HepG2 (cell line): ENCODE results near the gene THEMIS. TPM values are rescaled to one million over a fixed set of nuclear protein-coding genes. Genes with fewer than 3 reads are reported as not detected.
A peak's percentile ranks its signal among the peaks of the same experiment; 100 is the strongest.

ENCODE experiments used
- ATAC-seq: fragments of 200-7000 bp; cut with Tn5 transposase; 3 replicates; pipeline ENCODE4 v1.9.1; 2020; ENCODE audit warnings: mild to moderate bottlenecking, moderate library complexity
- BruUV-seq: library from RNA; stranded (reverse); fragments of 400-500 nt; replicated peaks from 2 replicates; lab custom pipeline; 2021; lab: Mats Ljungman, UMichigan
- CTCF ChIA-PET: fragments of 300-600 bp; formaldehyde crosslinking; extraction: SDS; loops from one replicate; lab custom pipeline; 2021; ENCODE audit warnings: low total read pairs, inconsistent platforms, low intra/inter-chr PET ratio; lab: Yijun Ruan, JAX
- POLR2A ChIA-PET: fragments of 350-600 bp; sonication (Branson Sonifier 250); formaldehyde crosslinking; loops from one replicate; lab custom pipeline; 2020; ENCODE audit warnings: antibody characterized with exemption, inconsistent platforms; lab: Yijun Ruan, JAX
- DNase-seq: peaks from one replicate; pipeline ENCODE4 v3.0.0-alpha.2; 2015; ENCODE audit warnings: low spot score
- FAIRE-seq: peaks from 3 replicates; lab custom pipeline; 2011; peaks lifted over from hg19 to GRCh38; lab: Jason Lieb, UNC
- H2AFZ ChIP-seq: one replicate; pipeline ENCODE4 v1.6.1; 2011; ENCODE audit warnings: low read length, inconsistent platforms
- H3K27ac ChIP-seq: fragments of 300-600 bp; 3 replicates; pipeline ENCODE4 v1.8.0; 2011; ENCODE audit warnings: mixed run types, mild to moderate bottlenecking, mixed read lengths, low read length, inconsistent platforms; ENCODE audit not compliant: insufficient read depth; ENCODE audit errors: extremely low read length
- H3K27me3 ChIP-seq, 2 experiments: fragments of 200-600 bp in 1 of 2; 2 replicates in 1 of 2; 3 replicates in 1 of 2; pipeline versions ENCODE4 v1.6.0 to v1.8.0; 2011; ENCODE audit warnings: low read length in 2 of 2, mild to moderate bottlenecking in 2 of 2, moderate library complexity in 2 of 2, inconsistent platforms in 1 of 2; ENCODE audit not compliant: insufficient read depth in 2 of 2, control insufficient read depth in 1 of 2
- H3K36me3 ChIP-seq, 2 experiments: fragments of 200-600 bp in 1 of 2; replicated peaks in 1 of 2; 2 replicates in 1 of 2; 3 replicates in 1 of 2; pipeline versions ENCODE4 v1.5.1 to v1.8.0; 2011; ENCODE audit warnings: low read length in 2 of 2, inconsistent platforms in 1 of 2; ENCODE audit not compliant: insufficient read depth in 2 of 2, control insufficient read depth in 1 of 2
- H3K4me1 ChIP-seq: 2 replicates; pipeline ENCODE4 v1.5.1; 2012; ENCODE audit warnings: low read length, inconsistent platforms; ENCODE audit not compliant: insufficient read depth
- H3K4me2 ChIP-seq: 2 replicates; pipeline ENCODE4 v1.6.0; 2011; ENCODE audit warnings: low read depth, low read length, inconsistent platforms
- H3K4me3 ChIP-seq, 3 experiments: fragments of 200-600 bp in 1 of 3; sonication (generic), shearing (Covaris generic) in 1 of 3; replicated peaks in 1 of 3; 2 replicates each; pipeline ENCODE4 v1.5.1; 2011 to 2016; ENCODE audit warnings: low read length in 3 of 3, inconsistent platforms in 2 of 3, low read depth in 2 of 3, mild to moderate bottlenecking in 2 of 3, control low read depth in 1 of 3, mixed read lengths in 1 of 3; ENCODE audit not compliant: insufficient read depth in 1 of 3
- H3K79me2 ChIP-seq: one replicate; pipeline ENCODE4 v1.6.1; 2011; ENCODE audit warnings: low read length, inconsistent platforms; ENCODE audit not compliant: insufficient read depth
- H3K9ac ChIP-seq: 2 replicates; pipeline ENCODE4 v1.6.0; 2011; ENCODE audit warnings: mild to moderate bottlenecking, low read depth, low read length, inconsistent platforms; ENCODE audit not compliant: insufficient read depth
- H3K9me3 ChIP-seq: 2 replicates; pipeline ENCODE4 v1.5.1; 2012; ENCODE audit warnings: mild to moderate bottlenecking, low read length
- H4K20me1 ChIP-seq: 2 replicates; pipeline ENCODE4 v1.6.0; 2011; ENCODE audit warnings: inconsistent platforms, mild to moderate bottlenecking, low read length, moderate library complexity; ENCODE audit not compliant: insufficient read depth
- CEBPB ChIP-seq: IDR thresholded peaks from 2 replicates; pipeline ENCODE4 v1.6.1; 2011; ENCODE audit warnings: low read depth, low read length, improper control_type of control experiment, borderline replicate concordance
- DMAP1 ChIP-seq: IDR thresholded peaks from 2 replicates; pipeline ENCODE4 v1.6.1; 2016
- ELF3 ChIP-seq: IDR thresholded peaks from 2 replicates; pipeline ENCODE4 v1.6.1; 2016; ENCODE audit warnings: missing genetic modification reagents, missing compliant biosample characterization
- HCFC1 ChIP-seq: fragments of 150-350 bp; IDR thresholded peaks from 2 replicates; pipeline ENCODE4 v1.6.1; 2014; ENCODE audit warnings: low read depth, low read length
- HDAC6 ChIP-seq: fragments of 200-600 bp; sonication (generic); IDR thresholded peaks from 2 replicates; pipeline ENCODE4 v1.7.0; 2017; ENCODE audit warnings: mild to moderate bottlenecking, antibody characterized with exemption, low read length, low read depth
- IKZF4 ChIP-seq: sonication (generic); formaldehyde crosslinking; IDR thresholded peaks from 2 replicates; pipeline ENCODE4 v1.5.1; 2020; ENCODE audit warnings: borderline replicate concordance, mild to moderate bottlenecking, low read depth, missing genetic modification reagents; ENCODE audit errors: not compliant biosample characterization
- KAT8 ChIP-seq: IDR thresholded peaks from 2 replicates; pipeline ENCODE4 v1.6.1; 2016; ENCODE audit warnings: missing genetic modification reagents, missing compliant biosample characterization
- KDM4B ChIP-seq: sonication (generic); formaldehyde crosslinking; IDR thresholded peaks from 2 replicates; pipeline ENCODE4 v1.4.0; 2020; ENCODE audit warnings: missing genetic modification reagents
- MBD4 ChIP-seq: IDR thresholded peaks from 2 replicates; pipeline ENCODE4 v1.6.1; 2012; ENCODE audit warnings: low read length, inconsistent platforms, borderline replicate concordance
- NFRKB ChIP-seq: fragments of 450-650 bp; IDR thresholded peaks from 2 replicates; pipeline ENCODE4 v1.6.1; 2017
- PRDM4 ChIP-seq: sonication (generic); formaldehyde crosslinking; IDR thresholded peaks from 2 replicates; pipeline ENCODE4 v1.9.0; 2021; ENCODE audit warnings: missing genetic modification reagents, borderline replicate concordance
- SRY ChIP-seq: sonication (generic); formaldehyde crosslinking; IDR thresholded peaks from 2 replicates; pipeline ENCODE4 v1.8.0; 2022; ENCODE audit warnings: mild to moderate bottlenecking, missing genetic modification reagents
- TCF12 ChIP-seq, 2 experiments: fragments of 450-650 bp in 1 of 2; sonication (generic) in 1 of 2; formaldehyde crosslinking in 1 of 2; IDR thresholded peaks; 2 replicates each; pipeline versions ENCODE4 v1.6.1 to v1.8.0; 2017 to 2022; ENCODE audit warnings: antibody characterized with exemption in 1 of 2, mild to moderate bottlenecking in 1 of 2, missing genetic modification reagents in 1 of 2, moderate library complexity in 1 of 2
- ZBTB39 ChIP-seq: sonication (generic); formaldehyde crosslinking; IDR thresholded peaks from 2 replicates; pipeline ENCODE4 v1.5.0; 2020; ENCODE audit warnings: missing genetic modification reagents
- ZEB1 ChIP-seq: IDR thresholded peaks from 2 replicates; pipeline ENCODE4 v1.6.1; 2012; ENCODE audit warnings: mild to moderate bottlenecking, low read depth, inconsistent platforms; ENCODE audit not compliant: insufficient replicate concordance
- ZIK1 ChIP-seq: sonication (generic); formaldehyde crosslinking; IDR thresholded peaks from 2 replicates; pipeline ENCODE4 v1.5.0; 2020; ENCODE audit warnings: mild to moderate bottlenecking, low read depth, missing genetic modification reagents, borderline replicate concordance
- ZMYM4 ChIP-seq: sonication (generic); formaldehyde crosslinking; IDR thresholded peaks from 2 replicates; pipeline ENCODE4 v1.8.1; 2023; ENCODE audit warnings: mild to moderate bottlenecking, missing genetic modification reagents
- ZNF224 ChIP-seq: sonication (generic); formaldehyde crosslinking; IDR thresholded peaks from 2 replicates; pipeline ENCODE4 v1.5.0; 2020; ENCODE audit warnings: mild to moderate bottlenecking, missing genetic modification reagents
- ZNF580 ChIP-seq: IDR thresholded peaks from 2 replicates; pipeline ENCODE4 v1.6.1; 2016; ENCODE audit warnings: low read depth, borderline replicate concordance
- ZNF629 ChIP-seq: sonication (generic); formaldehyde crosslinking; conservative IDR thresholded peaks from 2 replicates; pipeline ENCODE4 v1.5.0; 2020; ENCODE audit warnings: missing genetic modification reagents
- ZNF672 ChIP-seq: sonication (generic); formaldehyde crosslinking; IDR thresholded peaks from 2 replicates; pipeline ENCODE4 v1.8.1; 2022; ENCODE audit warnings: missing genetic modification reagents
- ZNF691 ChIP-seq: sonication (generic); formaldehyde crosslinking; IDR thresholded peaks from 2 replicates; pipeline ENCODE4 v1.4.0; 2020; ENCODE audit warnings: missing genetic modification reagents, low read depth, mild to moderate bottlenecking, borderline replicate concordance
- in situ Hi-C: cut with HindIII; loops from 2 replicates; pipeline ENCODE4 v1.10.0; 2017; ENCODE audit warnings: low pct_unique_long_range_greater_than_20kb; ENCODE audit not compliant: extremely low pct_ligation_motif_present
- intact Hi-C: fragments of 100-400 bp; cut with micrococcal nuclease; formaldehyde crosslinking; loops from one replicate; pipeline ENCODE4 v1.10.0; 2022; ENCODE audit not compliant: unreplicated experiment
- polyA plus RNA-seq, 8 experiments: library from polyadenylated mRNA; depleted of rRNA in 3 of 8; stranded (reverse) in 7 of 8; unstranded in 1 of 8; fragments of >200 nt; fragmentation: Illumina TruSeq in 4 of 8; extraction: Trizol in 4 of 8; gene quantifications; 2 replicates each; pipeline versions ENCODE4 v1.2.1 to v1.2.3, GENCODE V29; 2011 to 2016; ENCODE audit warnings: low read depth in 4 of 8, missing spikeins in 1 of 8, mixed read lengths in 1 of 8; ENCODE audit not compliant: insufficient read depth in 1 of 8
- total RNA-seq, 5 experiments: library from RNA; depleted of rRNA; stranded (reverse); fragments of >200 nt; fragmentation: Illumina TruSeq; extraction: Trizol; gene quantifications; 2 replicates each; pipeline ENCODE4 v1.2.3, GENCODE V29; 2016; ENCODE audit warnings: low read depth in 1 of 5

The THEMIS gene
- total and polyA plus RNA-seq, 2 of the 13 experiments (the other 11 are each of a cell fraction or from before 2014, with no cell fraction given): not detected

- in situ Hi-C loops: no loop called here
- no peaks in the 10 kb centered on the region for H4K20me1 ChIP-seq
- no peaks in the 10 kb centered on the region for H3K36me3 ChIP-seq
- peaks cover 4% of the 10 kb centered on the region for H3K9me3 ChIP-seq
- DNase-seq: no peak
- H3K9ac ChIP-seq: no peak overlapping the region
- intact Hi-C loops: no loop called here
- H3K4me1 ChIP-seq: peaks cover 12% of the 10 kb centered on the region
- ChIA-PET CTCF (no interaction called here), POLR2A (no interaction called here)
- ATAC-seq: no peak
- no peak overlapping the region for H3K4me3 ChIP-seq
- H2AFZ ChIP-seq: no peak overlapping the region
- no peak overlapping the region for H3K27ac ChIP-seq
- no peaks in the 10 kb centered on the region for H3K79me2 ChIP-seq
- no peak overlapping the region for H3K4me2 ChIP-seq
- H3K27me3 ChIP-seq: no peaks in the 10 kb centered on the region; a peak in 1 of 5 replicates
- BruUV-seq: no TSS peak
- no peak for FAIRE-seq
- TF ChIP-seq ZNF629 (CRISPR knock-in tag): peak; percentile 45; the same call in 1 of the 2 replicates
- TF ChIP-seq ZMYM4 (CRISPR knock-in tag): no peak
- no peak for TF ChIP-seq HCFC1
- no peak for TF ChIP-seq NFRKB
- no peak for TF ChIP-seq TCF12 (IDR thresholded peaks at IDR 0.05)
- no peak for TF ChIP-seq TCF12 (CRISPR knock-in tag; IDR thresholded peaks at IDR 0.05)
- TF ChIP-seq ELF3 (CRISPR knock-in tag): no peak
- TF ChIP-seq KDM4B: no peak
- TF ChIP-seq DMAP1 (CRISPR knock-in tag): no peak
- no peak for TF ChIP-seq SRY
- no peak for TF ChIP-seq ZNF672 (CRISPR knock-in tag)
- no peak for TF ChIP-seq ZNF224 (CRISPR knock-in tag)
- peak; percentile 95 for TF ChIP-seq ZBTB39 (CRISPR knock-in tag)
- TF ChIP-seq ZIK1 (CRISPR knock-in tag): no peak
- no peak for TF ChIP-seq ZNF580
- TF ChIP-seq ZNF691 (CRISPR knock-in tag): no peak
- TF ChIP-seq PRDM4: no peak
- TF ChIP-seq ZEB1: no peak
- no peak for TF ChIP-seq IKZF4 (CRISPR knock-in tag)
- TF ChIP-seq CEBPB: 0 out of 2 replicates have a peak, but pooled peaks have one; percentile 11
- TF ChIP-seq HDAC6: no peak
- TF ChIP-seq KAT8: no peak
- no peak for TF ChIP-seq MBD4
These were observed 36.9 kb upstream of the THEMIS start for GRCh38 chr6:127937747-127938146.
